ENCODE measurements around the gene PNPLA8. TPM values are rescaled to one million over a fixed set of nuclear protein-coding genes. Genes with fewer than 3 reads are reported as not detected.
A peak's percentile ranks its signal among the peaks of the same experiment; 100 is the strongest.

Gene PNPLA8
- total and polyA plus RNA-seq, 2 of the 4 experiments (the other 2 are of a cell fraction) = 7.0 to 14.5 TPM

- H3K27ac ChIP-seq (ENCODE audit: insufficient read depth, low read length) = no peak overlapping the region
- no peak overlapping the region for H2BK5ac ChIP-seq (ENCODE audit: low read depth, low read length, poor library complexity, severe bottlenecking)
- no peak overlapping the region for H3K23ac ChIP-seq (ENCODE audit: low read depth, low read length)
- intact Hi-C loops (cut with micrococcal nuclease) (no loop called here), in situ Hi-C loops (cut with MboI; ENCODE audit: low sequenced_read_pairs) (no loop called here), dilution Hi-C loops (cut with HindIII; ENCODE audit: low sequenced_read_pairs, unreplicated experiment) (no loop called here)
- no peak overlapping the region for H3K4ac ChIP-seq (ENCODE audit: low read depth, low read length)
- H2BK15ac ChIP-seq (ENCODE audit: low read depth, low read length) = no peak overlapping the region
- H3K9me1 ChIP-seq (ENCODE audit: insufficient read depth, low read length) = no peaks in the 10 kb centered on the region
- no CpG with 5 or more reads among the region's 2 CpGs for WGBS, 2 experiments (ENCODE audit: extremely low coverage in 2 of 2, insufficient read length in 1 of 2)
- H3K4me2 ChIP-seq (ENCODE audit: low read depth, low read length) = no peak overlapping the region
- no TSS peak for BruUV-seq (replicated peaks)
- POLR2A ChIA-PET (ENCODE audit: unreplicated experiment) = no interaction called here
- CTCF ChIA-PET = interaction anchor here (1.7 kb wide), 1 partner anchor 12 kb away, joined by 4 read pairs; no protein-coding TSS in a partner anchor
- no peak overlapping the region for H2BK120ac ChIP-seq (ENCODE audit: low read depth, low read length)
- H4K8ac ChIP-seq (ENCODE audit: low read depth in 2 of 2, low read length in 2 of 2) = no peak overlapping the region
- H3K27me3 ChIP-seq (ENCODE audit: control insufficient read depth, insufficient read depth, low read length) = peaks cover 5% of the 10 kb centered on the region; the same call in 1 of the 2 replicates
- H2AK5ac ChIP-seq (ENCODE audit: low read depth, low read length) = no peak overlapping the region
- no peak overlapping the region for H2AK9ac ChIP-seq (replicated peaks; ENCODE audit: low read depth, low read length, poor library complexity)
- TF ChIP-seq RAD21 (IDR thresholded peaks at IDR 0.05; ENCODE audit: low read length) (no peak), CEBPB (IDR thresholded peaks at IDR 0.05; ENCODE audit: low read depth, low read length) (peak; percentile 74)
- no peak overlapping the region for H3K4me3 ChIP-seq (ENCODE audit: insufficient read depth, low read depth, low read length)
- no peak for ATAC-seq (ENCODE audit: low read depth)
- H2AFZ ChIP-seq (replicated peaks; ENCODE audit: low read length, poor library complexity) = no peak overlapping the region
- H3K18ac ChIP-seq (ENCODE audit: low read depth, low read length) = no peak overlapping the region
- no peak overlapping the region for H3K56ac ChIP-seq (ENCODE audit: extremely low read depth, insufficient read depth, low read length)
- H2BK20ac ChIP-seq (ENCODE audit: low read depth, low read length) = no peak overlapping the region
- H3K9me3 ChIP-seq (ENCODE audit: control insufficient read depth, insufficient read depth, low read length) = no peaks in the 10 kb centered on the region
- no peaks in the 10 kb centered on the region for H3K36me3 ChIP-seq (ENCODE audit: control insufficient read depth, insufficient read depth, low read length)
- peak; percentile 17 for DNase-seq
- no peak overlapping the region for H3K9ac ChIP-seq (ENCODE audit: low read depth, low read length)
- H4K5ac ChIP-seq (ENCODE audit: low read depth, low read length) = no peak overlapping the region
- H3K79me1 ChIP-seq (ENCODE audit: low read depth in 1 of 2, low read length in 2 of 2) = no peaks in the 10 kb centered on the region
- no peak overlapping the region for H4K91ac ChIP-seq (ENCODE audit: insufficient read depth, low read depth, low read length)
- H3K4me1 ChIP-seq (ENCODE audit: control insufficient read depth, insufficient read depth, low read length) = no peaks in the 10 kb centered on the region
- no peak overlapping the region for H3K14ac ChIP-seq (replicated peaks; ENCODE audit: low read depth, low read length)
- no peaks in the 10 kb centered on the region for H4K20me1 ChIP-seq (ENCODE audit: insufficient read depth, low read length)
Observed at GRCh38 chr7:108464743-108465142, 61.2 kb downstream of the PNPLA8 start.

Data from IMR-90 (cell line).